GM19328 (cell line): ENCODE results near the gene STXBP6.

Experiments
- ATAC-seq: cut with Tn5 transposase; IDR thresholded peaks from one replicate; pipeline ENCODE4 v1.9.1; 2021; ENCODE audit warnings: mild to moderate bottlenecking, moderate library complexity; ENCODE audit not compliant: unreplicated experiment

Gene STXBP6

GRCh38 chr14:25019892-25020291 is 30.1 kb downstream of the STXBP6 start:
- no peak for ATAC-seq

DNA sequence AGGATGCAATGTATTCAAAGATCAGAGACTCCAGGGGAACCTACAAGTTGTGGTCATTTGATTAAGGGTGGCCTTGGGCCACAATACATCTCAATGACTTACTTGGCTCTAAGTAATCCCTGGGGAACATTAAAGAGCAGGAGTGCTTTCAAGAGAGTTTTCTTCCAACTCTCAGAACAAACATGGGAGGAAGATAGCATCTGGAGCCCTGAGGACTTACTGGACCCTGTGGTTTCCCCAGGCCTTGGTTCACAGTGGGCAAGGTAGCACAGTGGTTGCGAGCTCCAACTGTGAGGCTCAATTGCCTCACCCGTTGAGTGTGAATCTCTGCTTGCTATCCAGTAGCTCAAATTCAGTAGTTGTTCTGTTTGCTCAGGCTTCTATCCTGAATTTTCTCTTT is 32.4 kb downstream of the STXBP6 start:
- ATAC-seq, result no peak

DNA sequence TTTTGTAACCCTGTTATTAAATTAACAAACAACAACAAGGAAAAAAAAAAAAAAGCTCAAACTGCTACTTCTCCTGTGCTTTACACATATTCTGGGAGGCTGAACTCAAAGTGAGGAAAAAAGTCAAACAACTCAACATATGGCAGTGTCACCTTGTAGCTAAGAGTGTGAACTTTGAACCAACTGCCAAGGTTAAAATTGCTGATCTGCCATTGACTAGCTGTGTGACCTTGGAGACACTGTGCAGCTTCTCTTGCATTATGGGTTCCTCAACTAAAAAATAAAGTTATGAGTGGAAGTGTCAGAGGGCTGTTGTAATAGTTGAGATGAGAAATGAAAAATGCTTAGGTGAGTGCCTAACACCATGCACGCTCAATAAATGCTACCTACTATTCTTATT is 34.2 kb downstream of the STXBP6 start:
- no peak for ATAC-seq

- no peak for ATAC-seq
Observed at GRCh38 chr14:25014440-25014839, 35.5 kb downstream of the STXBP6 start.

DNA sequence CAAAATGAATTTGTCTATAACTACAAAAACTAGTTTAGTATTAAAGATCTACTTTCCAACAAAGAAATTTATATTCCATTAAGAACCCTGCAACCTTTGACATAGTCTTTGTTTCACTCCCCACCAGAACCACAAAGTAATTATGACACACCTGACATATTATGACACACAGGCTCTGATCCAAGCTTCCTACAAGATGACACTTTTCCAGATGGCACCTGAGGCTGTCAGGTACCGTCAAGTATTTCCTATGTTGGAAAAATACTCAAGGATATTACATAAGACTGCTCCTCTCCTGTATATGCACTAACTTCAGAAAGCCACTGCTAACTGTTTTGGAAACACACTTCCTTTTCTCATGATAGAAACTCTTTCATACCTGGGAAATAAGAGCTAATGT is 38.9 kb downstream of the STXBP6 start:
- no peak for ATAC-seq

DNA sequence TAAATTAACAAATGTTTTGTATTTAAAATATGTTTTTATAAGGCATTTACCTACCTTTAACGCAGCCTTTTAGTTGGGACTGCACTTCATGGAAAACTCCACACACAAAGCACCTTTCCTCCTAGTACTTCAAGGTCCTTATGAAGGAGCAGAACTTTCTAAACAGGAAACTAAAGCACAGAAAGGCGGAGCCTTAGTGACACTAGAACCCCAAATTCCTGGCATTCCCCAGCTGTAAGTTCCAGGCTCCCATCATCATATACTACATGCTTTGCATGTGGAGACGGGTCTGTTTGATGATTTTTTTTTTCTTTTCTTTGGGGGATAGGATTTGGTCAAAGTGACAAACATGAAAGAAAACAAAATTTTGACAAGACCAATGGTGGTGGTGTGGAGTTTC is 39.5 kb downstream of the STXBP6 start:
- ATAC-seq, result no peak

DNA sequence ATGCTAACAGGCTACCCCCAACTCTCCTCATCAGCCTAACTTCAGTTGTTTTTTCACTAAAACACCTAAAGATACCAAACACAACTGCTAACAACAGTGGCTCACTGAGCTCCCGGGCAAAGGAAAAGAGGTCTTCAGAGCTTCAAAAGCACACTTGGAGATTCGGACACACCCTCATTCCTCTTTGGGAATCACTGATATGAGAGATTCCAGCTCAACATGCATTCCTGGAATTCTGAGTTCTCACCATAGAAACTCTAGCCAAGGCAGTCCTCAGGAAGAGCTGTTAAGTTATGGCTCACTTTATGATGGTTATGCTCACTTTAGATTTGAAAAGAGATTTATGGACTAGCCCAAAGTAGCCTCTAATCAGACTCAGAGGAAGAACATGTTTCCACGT is 40.1 kb downstream of the STXBP6 start:
- ATAC-seq, result no peak

DNA sequence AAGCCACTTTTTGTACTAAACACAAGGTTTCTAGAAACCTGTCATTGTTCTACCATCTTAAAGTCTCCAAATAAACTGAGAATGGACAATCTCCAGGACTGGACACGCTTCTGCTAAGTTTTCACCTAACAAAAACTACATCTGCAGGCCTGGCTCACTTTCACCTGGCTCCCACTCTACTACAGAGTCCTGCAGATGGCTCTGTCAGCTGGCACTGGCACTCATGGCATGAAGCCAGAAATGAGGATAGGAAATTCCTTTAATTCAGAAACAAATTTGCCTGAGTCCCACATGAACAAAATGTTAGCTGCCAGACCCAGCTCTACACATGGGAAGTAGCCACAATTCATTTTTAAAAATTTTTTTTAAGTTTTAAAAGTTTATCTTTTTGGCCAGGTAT is 42.1 kb downstream of the STXBP6 start:
- no peak for ATAC-seq

DNA sequence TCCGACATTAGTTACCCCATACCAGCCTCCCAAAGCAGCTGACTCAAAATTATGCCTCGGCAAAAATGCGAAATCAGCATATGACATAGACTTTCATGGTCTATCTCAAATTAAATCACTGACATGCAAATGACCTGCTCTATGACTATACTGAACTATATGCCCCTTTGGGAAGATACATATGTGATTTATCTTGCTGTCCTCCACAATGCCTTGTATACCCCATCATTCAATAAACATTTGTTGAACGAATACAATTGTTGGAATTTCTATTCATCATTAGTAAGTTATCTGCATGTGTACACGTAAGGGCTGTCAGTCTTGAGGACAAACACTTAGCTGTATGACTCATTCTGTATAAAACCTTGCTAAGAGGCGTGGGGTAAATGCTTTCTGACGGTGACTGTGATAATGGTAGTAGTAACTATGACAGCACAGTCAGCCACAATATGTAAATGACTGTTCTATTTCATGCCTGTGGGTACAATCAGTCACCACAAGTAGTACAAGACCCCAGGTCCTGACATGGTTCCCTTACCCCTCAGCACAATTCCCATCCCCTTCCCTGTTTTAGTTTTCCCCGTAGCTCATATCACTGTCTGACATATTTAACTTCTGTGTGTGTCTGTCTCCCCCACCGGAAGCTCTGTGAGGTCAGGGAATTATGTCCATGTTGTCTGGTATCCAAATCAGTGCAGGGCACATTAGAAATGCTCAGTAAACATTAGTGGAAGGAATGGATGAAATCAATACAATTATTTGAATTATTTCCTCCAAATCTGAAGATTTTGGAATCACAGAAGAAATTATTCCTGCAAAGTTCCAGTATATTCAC is 42.8 kb downstream of the STXBP6 start:
- ATAC-seq, result no peak

DNA sequence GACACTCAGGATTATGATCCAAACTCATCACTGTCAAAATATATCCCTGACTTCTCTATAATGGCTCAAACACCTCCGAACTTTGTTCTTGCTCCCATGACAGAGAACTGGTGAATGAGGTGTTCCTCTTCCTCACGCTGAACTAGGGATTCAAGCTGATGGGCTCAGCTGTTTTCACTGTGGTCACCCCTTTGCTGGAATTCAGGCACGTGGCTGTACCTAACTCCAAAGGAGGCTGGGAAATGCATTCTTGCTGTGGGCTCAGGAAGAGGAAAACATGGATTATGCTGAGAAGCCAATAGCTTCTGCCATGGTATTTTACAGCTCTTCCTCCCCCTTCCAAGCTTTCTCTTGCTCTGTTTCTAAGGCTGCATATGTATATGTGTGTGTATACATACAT is 43.9 kb downstream of the STXBP6 start:
- no peak for ATAC-seq

- ATAC-seq, result no peak
Observed at GRCh38 chr14:25004389-25004809, 45.5 kb downstream of the STXBP6 start.

DNA sequence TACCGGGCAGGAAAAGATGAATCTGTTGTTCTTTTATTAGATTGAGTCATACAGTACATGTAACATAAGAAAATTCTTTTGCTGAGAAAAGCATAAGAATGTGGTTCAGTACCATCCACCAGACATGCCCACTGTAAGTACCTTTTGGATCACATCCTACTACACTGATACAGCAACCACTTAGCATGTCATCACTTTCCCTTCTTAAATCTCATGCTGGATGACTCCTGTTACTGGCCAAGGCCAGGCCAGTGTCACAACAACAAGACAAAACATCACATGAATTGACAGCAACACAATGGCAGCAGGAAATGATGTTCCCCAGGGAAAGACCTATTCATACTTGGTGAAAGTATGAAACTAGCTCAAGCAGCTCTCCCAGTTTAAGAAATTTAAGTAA is 46.4 kb downstream of the STXBP6 start:
- ATAC-seq, result no peak

- no peak for ATAC-seq
Observed at GRCh38 chr14:25001601-25002000, 48.3 kb downstream of the STXBP6 start.

GRCh38 chr14:25001156-25001555 is 48.8 kb downstream of the STXBP6 start:
- ATAC-seq, result no peak

DNA sequence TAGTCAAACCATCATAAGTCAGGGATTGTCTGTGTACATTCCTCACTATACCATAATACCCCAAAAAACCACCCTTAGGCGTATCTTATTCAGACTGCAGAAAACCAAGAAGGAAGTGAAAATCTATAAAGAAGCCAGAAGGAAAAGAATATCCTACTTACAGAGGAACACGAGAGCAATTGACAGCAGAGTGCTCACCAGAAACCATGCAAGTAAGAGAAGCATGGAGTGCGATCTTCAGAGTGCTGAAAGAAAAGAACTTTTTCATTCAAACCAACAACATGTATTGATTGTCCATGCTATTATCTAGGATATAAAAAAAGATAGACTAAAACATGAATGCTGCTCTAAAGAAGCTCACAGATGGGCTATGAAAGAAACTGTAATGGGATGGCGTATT is 50.8 kb downstream of the STXBP6 start:
- ATAC-seq, result no peak

DNA sequence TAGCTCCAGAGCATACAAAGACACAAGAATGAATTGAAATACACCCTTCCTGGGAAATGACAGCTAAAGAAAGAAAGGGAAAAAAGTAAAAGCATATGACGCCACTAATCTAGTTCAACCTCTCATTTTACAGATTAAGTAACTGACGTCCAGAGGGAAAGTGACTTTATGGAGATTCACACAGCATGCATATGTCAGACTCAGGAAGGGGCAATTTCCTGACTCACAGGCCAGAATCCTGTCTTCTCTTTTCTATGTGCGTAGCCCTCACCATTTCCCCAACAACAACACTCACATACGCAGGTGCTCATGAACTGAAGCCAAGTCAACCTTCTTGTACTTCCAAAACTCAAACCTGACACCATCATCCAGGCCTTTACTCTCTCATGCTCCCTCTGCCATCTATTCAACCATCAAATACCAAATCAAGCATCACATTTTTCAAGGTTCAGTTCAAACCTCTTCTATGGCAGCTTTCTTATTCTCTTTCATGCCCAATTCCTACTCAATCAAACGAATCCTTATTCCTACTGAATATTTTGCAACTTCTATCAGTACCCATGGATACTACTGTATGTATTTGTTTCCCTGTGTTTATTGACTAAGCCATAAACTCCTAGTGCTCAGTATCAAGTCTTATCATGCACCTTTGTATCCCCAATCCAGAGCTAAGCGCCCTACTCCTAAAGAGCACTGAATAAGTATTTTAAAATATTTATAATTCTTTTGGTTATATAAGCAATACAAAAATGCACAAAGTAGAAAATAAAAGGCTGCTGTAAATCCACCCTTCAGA is 52.8 kb downstream of the STXBP6 start:
- ATAC-seq, result no peak

DNA sequence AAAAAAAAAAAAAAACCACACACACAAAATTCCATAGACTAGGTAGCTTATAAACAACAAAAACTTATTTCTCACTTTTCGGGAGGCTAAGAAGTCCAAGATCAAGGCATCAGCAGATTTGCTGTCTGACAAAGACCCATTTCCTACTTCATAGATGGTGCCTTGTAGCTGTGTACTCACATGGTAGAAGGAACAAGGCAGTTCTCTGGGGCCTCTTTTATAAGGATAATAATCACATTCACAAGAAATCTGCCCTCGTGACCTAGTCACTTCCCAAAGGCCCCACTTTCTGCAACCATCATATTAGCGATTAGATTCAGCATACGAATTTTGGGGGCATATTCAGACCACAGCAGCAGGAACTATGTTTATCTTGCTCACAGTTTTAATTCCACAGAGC is 54.9 kb downstream of the STXBP6 start:
- ATAC-seq, result no peak

DNA sequence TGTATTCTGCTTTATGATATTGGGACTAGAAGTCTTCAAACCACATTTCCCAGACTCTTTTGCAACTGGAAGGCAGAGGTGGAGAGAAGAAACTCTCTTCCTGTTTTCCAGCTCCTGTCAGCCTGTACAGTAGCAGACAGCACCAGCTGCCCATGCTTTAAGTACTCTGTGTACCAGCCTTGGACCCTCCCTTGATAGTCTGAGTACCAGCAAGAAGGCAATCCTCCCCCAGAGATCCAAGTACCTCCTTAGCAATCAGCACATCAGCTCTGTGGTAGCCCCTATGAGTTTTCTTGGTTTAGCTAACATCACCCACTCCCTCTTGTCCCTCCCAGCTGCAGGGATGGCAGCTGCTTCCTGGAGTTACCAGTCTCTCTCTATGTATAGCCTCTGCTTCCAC is 56.3 kb downstream of the STXBP6 start:
- no peak for ATAC-seq

DNA sequence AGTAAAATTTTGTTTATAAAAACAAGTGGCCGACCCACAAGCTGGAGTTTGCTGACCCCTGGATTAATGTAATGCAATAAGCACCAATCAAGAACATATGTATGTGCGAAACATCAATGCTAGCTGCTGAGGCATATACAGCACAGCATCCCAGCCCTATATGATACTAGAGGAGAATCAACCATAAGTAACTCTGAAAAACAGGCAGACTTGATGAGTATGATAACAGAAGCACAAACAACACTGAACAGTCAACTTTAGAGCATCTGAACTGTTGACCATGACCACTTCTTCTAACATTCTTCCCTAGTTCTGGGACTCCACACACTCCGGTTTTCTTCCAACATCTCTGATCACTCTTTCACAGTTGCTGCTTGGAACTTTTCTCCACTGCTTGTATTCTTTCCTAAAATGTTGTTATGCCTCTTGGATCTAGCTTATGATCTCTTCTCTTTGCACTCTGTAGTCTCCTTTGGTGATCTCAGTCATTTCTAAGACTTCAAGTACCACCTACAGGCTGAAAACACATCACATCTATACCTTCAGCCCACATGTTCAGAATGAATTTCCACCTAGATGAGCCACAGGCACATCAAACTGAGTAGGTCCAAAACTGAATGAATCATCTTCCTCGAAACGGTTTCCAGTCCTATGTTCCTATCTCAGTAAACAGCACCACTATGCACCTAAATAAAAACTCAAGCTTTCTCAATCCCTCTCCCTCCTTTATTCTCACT is 57.2 kb downstream of the STXBP6 start:
- ATAC-seq, result no peak

DNA sequence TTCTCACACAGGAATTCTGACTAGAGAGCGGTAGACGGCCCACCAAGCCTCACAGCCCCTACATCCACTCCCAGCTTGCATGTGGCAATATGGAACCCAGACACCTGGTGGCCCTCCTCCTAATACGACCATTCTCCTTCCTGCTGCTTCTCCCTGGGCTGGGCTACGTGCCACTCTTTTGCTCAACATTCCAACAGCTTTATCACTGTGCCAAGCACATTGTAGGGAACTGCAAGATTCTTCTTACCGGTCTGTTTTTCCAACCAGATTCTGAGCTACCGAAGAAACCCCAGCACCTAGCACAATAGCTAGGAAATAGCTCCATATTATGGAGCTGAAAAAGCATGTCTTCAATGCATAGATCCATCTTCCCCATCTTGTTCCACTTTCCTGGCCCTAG is 58.1 kb downstream of the STXBP6 start:
- ATAC-seq, result no peak

GRCh38 chr14:24991288-24991687 is 58.7 kb downstream of the STXBP6 start:
- no peak for ATAC-seq

- ATAC-seq, result no peak
Observed at GRCh38 chr14:24990773-24991172, 59.2 kb downstream of the STXBP6 start.
